Fibroblast of mammary gland (primary cell): Measurements from ENCODE around the gene DYSF.

Experiments
- DNase-seq: peaks from one replicate; pipeline ENCODE4 v3.0.0-alpha.2; 2010; ENCODE audit warnings: low read depth
- H3K4me3 ChIP-seq: 2 replicates; pipeline ENCODE4 v1.5.1; 2011; ENCODE audit warnings: low read depth, mild to moderate bottlenecking, low read length, moderate library complexity; ENCODE audit not compliant: control insufficient read depth
- CTCF ChIP-seq: conservative IDR thresholded peaks from 2 replicates; pipeline ENCODE4 v1.5.1; 2011; ENCODE audit warnings: low read depth, low read length, inconsistent platforms; ENCODE audit not compliant: control insufficient read depth, insufficient read depth

DYSF gene

DNA sequence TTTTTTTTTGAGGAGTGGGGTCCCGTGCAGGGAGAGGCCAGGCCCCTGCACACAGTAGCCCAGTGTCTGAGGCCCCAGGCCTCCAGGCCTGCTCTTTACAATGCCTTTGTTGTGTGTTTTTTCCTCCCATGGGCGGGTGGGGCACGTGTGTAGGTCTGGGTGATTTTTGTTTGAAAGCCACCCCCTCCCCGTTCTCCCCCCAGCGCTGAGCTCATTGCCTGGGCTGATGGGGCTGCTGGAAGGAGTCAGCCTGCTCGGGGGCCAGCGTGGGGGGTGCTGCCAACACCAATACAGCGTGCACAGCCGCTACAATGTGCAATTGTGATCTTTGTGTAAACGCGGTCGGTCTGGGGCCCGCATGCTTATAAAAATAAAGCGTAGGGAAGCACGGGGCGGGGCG is 142.7 kb downstream of the DYSF start:
- no peak for DNase-seq
- H3K4me3 ChIP-seq = no peak overlapping the region
- TF ChIP-seq CTCF = no peak

- no peak for DNase-seq
- no peak overlapping the region for H3K4me3 ChIP-seq
- TF ChIP-seq CTCF = no peak
These were observed 144.4 kb downstream of the DYSF start for GRCh38 chr2:71597756-71598155.

- TF ChIP-seq CTCF = no peak
- no peak overlapping the region for H3K4me3 ChIP-seq
- DNase-seq = no peak
These were observed 145.2 kb downstream of the DYSF start for GRCh38 chr2:71598526-71598925.

GRCh38 chr2:71599038-71599437 is 145.7 kb downstream of the DYSF start:
- TF ChIP-seq CTCF = no peak
- DNase-seq = no peak
- H3K4me3 ChIP-seq = no peak overlapping the region

- DNase-seq = no peak
- no peak overlapping the region for H3K4me3 ChIP-seq
- no peak for TF ChIP-seq CTCF
These were observed 146.4 kb downstream of the DYSF start for GRCh38 chr2:71599646-71600236.

DNA sequence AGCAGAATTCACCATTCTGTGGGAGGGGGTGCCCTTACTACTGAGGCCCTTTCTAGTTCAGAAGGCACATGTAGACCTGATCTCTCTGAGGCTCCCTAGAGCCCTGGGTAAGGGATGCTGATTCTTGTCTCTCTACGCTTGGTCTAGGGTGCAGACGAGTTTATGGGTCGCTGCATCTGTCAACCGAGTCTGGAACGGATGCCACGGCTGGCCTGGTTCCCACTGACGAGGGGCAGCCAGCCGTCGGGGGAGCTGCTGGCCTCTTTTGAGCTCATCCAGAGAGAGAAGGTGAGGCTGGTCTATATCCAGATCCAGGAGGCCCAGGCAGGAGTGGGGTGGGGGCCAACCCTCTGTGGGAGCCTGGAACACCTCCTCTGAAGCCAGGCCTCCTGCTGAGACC is 147.2 kb downstream of the DYSF start:
- H3K4me3 ChIP-seq = no peak overlapping the region
- no peak for TF ChIP-seq CTCF
- DNase-seq = no peak
